Ascending aorta (tissue), 2 donors: ENCODE measurements around the gene CAMK4. TPM values are rescaled to one million over a fixed set of nuclear protein-coding genes. Genes with fewer than 3 reads are reported as not detected.

ENCODE experiments used
- DNase-seq, 2 donors: peaks; one replicate each; pipeline ENCODE4 v3.0.0-alpha.2; 2019; ENCODE audit warnings: low spot score in 2 of 2
- H3K27ac ChIP-seq, 2 donors: fragments of 200-600 bp; sonication (generic); one replicate each; pipeline ENCODE4 v1.5.1; 2016 to 2017; ENCODE audit warnings: mild to moderate bottlenecking in 1 of 2
- H3K27me3 ChIP-seq: fragments of 200-600 bp; sonication (generic); one replicate; pipeline ENCODE4 v1.5.1; 2017
- H3K36me3 ChIP-seq, 2 donors: fragments of 200-600 bp; sonication (generic); one replicate each; pipeline ENCODE4 v1.5.1; 2016
- H3K4me1 ChIP-seq, 2 donors: fragments of 200-600 bp; sonication (generic); one replicate each; pipeline ENCODE4 v1.5.1; 2016 to 2017; ENCODE audit warnings: mild to moderate bottlenecking in 1 of 2
- H3K4me3 ChIP-seq, 2 donors: fragments of 200-600 bp; sonication (generic); one replicate each; pipeline ENCODE4 v1.5.1; 2016 to 2017; ENCODE audit warnings: mild to moderate bottlenecking in 1 of 2
- H3K9me3 ChIP-seq, 2 donors: fragments of 200-600 bp; sonication (generic); one replicate each; pipeline ENCODE4 v1.5.1; 2016
- CTCF ChIP-seq, 3 experiments: fragments of 200-600 bp in 2 of 3; fragments of 450-650 bp in 1 of 3; sonication (generic) in 2 of 3; IDR thresholded peaks; one replicate each; pipeline ENCODE4 v1.5.1; 2016 to 2019; ENCODE audit warnings: antibody characterized with exemption in 3 of 3, mild to moderate bottlenecking in 1 of 3, moderate library complexity in 1 of 3
- intact Hi-C: fragments of 100-400 bp; cut with DNase I; formaldehyde crosslinking; loops from one replicate; pipeline ENCODE4 v1.15.1; 2023
- total RNA-seq: library from RNA; depleted of rRNA; stranded (reverse); fragments of >200 nt; gene quantifications from one replicate; pipeline ENCODE4 v1.1.0, GENCODE V29; 2016

The CAMK4 gene
- total RNA-seq, 1 donor from 2014 or later: under 0.01 TPM

DNA sequence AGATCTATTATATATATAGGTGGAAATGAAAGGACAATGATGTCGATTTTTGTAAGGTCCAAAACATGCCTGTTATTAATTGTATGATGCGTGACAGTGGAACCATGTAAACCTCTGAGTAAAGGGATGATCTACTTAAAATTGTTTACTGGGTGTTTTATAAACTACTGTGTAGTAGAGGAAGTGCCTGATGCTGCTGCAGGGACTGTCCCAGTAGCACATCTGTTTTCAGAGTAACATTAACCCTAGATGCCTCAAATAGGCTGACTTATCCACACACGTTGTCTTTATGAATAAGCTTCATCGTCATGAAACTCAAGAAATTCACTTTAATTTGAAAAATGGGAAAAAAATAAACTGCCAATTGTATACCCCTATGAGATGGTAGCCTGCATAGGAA is 1.7 kb downstream of the CAMK4 start:
- Histone ChIP-seq H3K27ac (no peak overlapping the region), H3K27me3 (no peaks in the 10 kb centered on the region), H3K36me3 (no peaks in the 10 kb centered on the region), H3K4me3 (no peak overlapping the region), H3K9me3 (no peaks in the 10 kb centered on the region), H3K4me1 (peaks cover 3 to 11% of the 10 kb centered on the region in 2 donors)
- no peak for TF ChIP-seq CTCF (IDR thresholded peaks at IDR 0.05)
- no peak for DNase-seq
- intact Hi-C loops: no loop called here

GRCh38 chr5:111226556-111226955 is 2.4 kb downstream of the CAMK4 start:
- Histone ChIP-seq H3K9me3 (no peaks in the 10 kb centered on the region), H3K27me3 (no peaks in the 10 kb centered on the region), H3K4me3 (no peak overlapping the region), H3K36me3 (no peaks in the 10 kb centered on the region), H3K4me1 (peaks cover 3 to 11% of the 10 kb centered on the region in 2 donors), H3K27ac (no peak overlapping the region)
- no peak for DNase-seq
- intact Hi-C loops: no loop called here
- TF ChIP-seq CTCF (IDR thresholded peaks at IDR 0.05): no peak

GRCh38 chr5:111227226-111227782 is 3.1 kb downstream of the CAMK4 start:
- DNase-seq: no peak
- H3K9me3 ChIP-seq: no peaks in the 10 kb centered on the region
- intact Hi-C loops: no loop called here
- H3K36me3 ChIP-seq: no peaks in the 10 kb centered on the region
- peaks cover 3 to 11% of the 10 kb centered on the region in 2 donors for H3K4me1 ChIP-seq
- no peak overlapping the region for H3K27ac ChIP-seq
- no peak for TF ChIP-seq CTCF (IDR thresholded peaks at IDR 0.05)
- H3K27me3 ChIP-seq: no peaks in the 10 kb centered on the region
- H3K4me3 ChIP-seq: no peak overlapping the region

GRCh38 chr5:111227801-111228200 is 3.6 kb downstream of the CAMK4 start:
- Histone ChIP-seq H3K27me3 (no peaks in the 10 kb centered on the region), H3K36me3 (no peaks in the 10 kb centered on the region), H3K27ac (no peak overlapping the region), H3K4me3 (no peak overlapping the region), H3K9me3 (no peaks in the 10 kb centered on the region), H3K4me1 (peaks cover 3 to 11% of the 10 kb centered on the region in 2 donors)
- no peak for DNase-seq
- no peak for TF ChIP-seq CTCF (IDR thresholded peaks at IDR 0.05)
- intact Hi-C loops: no loop called here

DNA sequence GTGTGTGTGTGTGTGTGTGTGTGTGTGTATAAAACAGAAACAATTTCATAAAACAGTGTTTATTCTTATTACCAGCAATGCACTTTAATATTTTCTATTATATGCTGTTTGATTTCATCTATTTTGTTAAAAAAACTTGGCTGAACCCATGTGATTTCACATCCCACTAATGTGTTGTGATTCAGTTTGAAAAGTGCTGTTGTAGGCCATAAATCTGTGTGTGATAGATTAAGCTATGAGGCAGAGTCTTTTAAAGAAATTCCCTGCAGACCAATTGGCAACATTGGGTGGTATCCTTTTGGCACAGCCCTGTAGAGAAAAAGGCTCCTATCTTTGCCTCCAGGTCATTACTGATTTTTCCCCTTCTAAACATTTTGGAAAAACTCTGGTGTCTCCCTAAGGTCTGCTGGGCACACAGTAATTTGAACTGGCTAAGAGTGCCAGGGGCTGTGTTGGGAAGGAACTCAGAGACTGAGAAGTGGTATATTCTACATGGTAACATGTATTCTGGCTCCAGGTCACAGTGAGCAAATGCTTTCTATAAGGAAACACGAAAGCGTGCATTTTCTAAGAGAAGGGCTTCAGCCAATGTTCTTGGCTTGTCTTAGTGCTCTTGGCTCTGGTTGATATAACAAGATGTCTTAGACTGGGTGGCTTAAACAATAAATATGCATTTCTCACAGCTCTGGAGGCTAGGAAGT is 4.5 kb downstream of the CAMK4 start:
- H3K36me3 ChIP-seq: no peaks in the 10 kb centered on the region
- no peak overlapping the region for H3K4me3 ChIP-seq
- intact Hi-C loops: no loop called here
- peaks cover 2 to 11% of the 10 kb centered on the region in 2 donors for H3K4me1 ChIP-seq
- no peaks in the 10 kb centered on the region for H3K27me3 ChIP-seq
- TF ChIP-seq CTCF (IDR thresholded peaks at IDR 0.05): no peak
- no peak for DNase-seq
- H3K27ac ChIP-seq: no peak overlapping the region
- H3K9me3 ChIP-seq: no peaks in the 10 kb centered on the region
